PC-9 (cell line): ENCODE results near the gene RICTOR.

Experiments
- EZH2 ChIP-seq: fragments of 200-600 bp; sonication (generic); IDR thresholded peaks from 2 replicates; pipeline ENCODE4 v1.8.0; 2017; ENCODE audit warnings: antibody characterized with exemption, low read depth
- TF ChIP-seq, protein P1 (sequence below): fragments of 200-600 bp; sonication (generic); conservative IDR thresholded peaks from 2 replicates; pipeline ENCODE4 v1.6.1; 2017; ENCODE audit warnings: mixed run types, antibody characterized with exemption, mild to moderate bottlenecking, moderate library complexity

DNA sequence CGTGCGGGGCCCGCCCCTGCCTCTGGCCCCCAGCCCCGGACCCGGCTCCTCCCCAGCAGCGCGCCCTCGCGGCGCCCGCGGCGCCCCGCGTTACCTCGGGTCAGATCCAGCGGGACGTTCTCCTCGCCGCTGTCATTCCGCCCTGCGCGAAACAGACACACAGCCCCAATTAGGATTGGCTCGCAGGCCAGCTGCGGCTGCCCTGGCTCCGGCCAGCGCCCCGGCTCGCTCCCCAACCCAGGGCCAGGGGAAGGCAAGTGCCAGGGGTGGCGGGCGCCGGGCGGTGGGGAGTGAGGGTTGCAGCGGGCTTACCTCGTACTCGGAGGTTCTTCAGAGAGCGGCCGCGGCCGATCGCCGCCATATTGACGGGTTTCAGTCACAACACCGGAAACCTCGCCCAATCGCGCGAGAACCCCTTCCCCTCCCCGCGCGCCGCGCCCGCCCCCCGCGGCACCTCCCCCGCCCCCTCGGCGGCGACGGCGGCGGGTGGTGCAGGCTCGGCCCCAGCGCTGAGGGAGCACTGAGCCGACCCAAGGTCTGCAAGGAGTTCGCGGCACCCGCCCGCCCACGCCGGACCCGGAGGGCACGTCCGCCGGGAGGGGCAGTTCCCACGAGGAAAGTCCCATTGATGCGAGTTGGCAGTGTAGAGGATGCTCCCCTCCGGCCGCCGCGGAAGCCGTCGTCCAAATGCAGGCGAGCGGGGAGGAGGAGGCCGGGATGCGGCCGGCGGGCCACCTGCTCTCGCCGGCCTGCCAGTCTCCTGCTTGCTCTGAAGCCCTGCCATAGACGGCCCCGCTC lies at the start of gene RICTOR:
- TF ChIP-seq, protein P1, sequence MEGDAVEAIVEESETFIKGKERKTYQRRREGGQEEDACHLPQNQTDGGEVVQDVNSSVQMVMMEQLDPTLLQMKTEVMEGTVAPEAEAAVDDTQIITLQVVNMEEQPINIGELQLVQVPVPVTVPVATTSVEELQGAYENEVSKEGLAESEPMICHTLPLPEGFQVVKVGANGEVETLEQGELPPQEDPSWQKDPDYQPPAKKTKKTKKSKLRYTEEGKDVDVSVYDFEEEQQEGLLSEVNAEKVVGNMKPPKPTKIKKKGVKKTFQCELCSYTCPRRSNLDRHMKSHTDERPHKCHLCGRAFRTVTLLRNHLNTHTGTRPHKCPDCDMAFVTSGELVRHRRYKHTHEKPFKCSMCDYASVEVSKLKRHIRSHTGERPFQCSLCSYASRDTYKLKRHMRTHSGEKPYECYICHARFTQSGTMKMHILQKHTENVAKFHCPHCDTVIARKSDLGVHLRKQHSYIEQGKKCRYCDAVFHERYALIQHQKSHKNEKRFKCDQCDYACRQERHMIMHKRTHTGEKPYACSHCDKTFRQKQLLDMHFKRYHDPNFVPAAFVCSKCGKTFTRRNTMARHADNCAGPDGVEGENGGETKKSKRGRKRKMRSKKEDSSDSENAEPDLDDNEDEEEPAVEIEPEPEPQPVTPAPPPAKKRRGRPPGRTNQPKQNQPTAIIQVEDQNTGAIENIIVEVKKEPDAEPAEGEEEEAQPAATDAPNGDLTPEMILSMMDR = no peak
- TF ChIP-seq EZH2 = no peak
